Caki2 (cell line): ENCODE data around the gene SLC8A2. TPM values are rescaled to one million over a fixed set of nuclear protein-coding genes. Genes with fewer than 3 reads are reported as not detected.
"Not testable (repeated sequence)": the region's sequence is repeated elsewhere in the genome, so short reads cannot be mapped to it uniquely, and the experiment has no call there.

Source experiments
- DNase-seq: peaks from one replicate; pipeline ENCODE4 v3.0.0-alpha.2; 2015; ENCODE audit warnings: low read depth
- in situ Hi-C: cut with HindIII; loops from 2 replicates; pipeline ENCODE4 v1.10.0; 2016; ENCODE audit warnings: low sequenced_read_pairs, low pct_unique_long_range_greater_than_20kb, mixed read lengths
- total RNA-seq: library from RNA; depleted of rRNA; stranded (reverse); fragments of >200 nt; shearing (Covaris generic); gene quantifications from 2 replicates; pipeline ENCODE4 v1.2.3, GENCODE V29; 2014; ENCODE audit warnings: low replicate concordance

The SLC8A2 gene
- total RNA-seq, 1 experiment from 2014 or later = not detected

DNA sequence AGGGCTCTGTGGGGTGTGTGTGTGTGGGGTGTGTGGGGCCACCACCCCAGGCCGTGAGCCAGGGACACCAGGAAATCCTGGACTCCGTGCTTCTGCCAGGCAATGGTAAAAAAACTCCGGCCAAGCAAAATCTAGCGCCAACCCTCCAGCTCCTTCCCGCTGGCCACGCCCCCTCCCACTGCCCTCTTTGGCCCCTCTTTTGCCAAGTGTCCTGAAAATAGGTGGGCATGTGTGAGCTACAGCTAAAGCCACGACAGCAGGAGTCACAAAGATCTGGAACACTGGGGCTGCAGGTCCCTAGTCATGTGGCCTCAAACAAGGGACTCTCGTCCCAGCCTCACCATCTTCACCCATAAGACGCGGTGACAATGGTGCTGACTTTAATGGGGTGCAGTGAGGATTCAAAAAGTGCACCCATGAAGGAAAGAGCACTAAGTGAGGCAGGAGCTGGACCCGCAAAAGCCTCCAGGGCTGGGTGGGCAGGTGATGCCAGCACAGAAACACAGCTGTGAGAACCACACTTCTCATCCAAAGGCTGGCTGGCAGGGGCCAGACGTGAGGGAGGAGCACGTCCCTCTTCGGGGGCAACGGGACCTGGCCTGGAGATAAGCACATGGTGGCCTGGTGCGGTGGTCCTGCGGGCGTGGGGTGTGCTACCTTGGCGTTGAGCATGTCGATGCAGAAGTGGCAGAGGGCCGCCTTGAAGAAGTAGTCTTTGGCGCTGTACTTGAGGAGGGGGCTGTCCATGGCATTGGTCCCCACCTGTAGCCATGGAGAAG is 19.9 kb upstream of the SLC8A2 start:
- DNase-seq = no peak
- in situ Hi-C loops = no loop called here

DNA sequence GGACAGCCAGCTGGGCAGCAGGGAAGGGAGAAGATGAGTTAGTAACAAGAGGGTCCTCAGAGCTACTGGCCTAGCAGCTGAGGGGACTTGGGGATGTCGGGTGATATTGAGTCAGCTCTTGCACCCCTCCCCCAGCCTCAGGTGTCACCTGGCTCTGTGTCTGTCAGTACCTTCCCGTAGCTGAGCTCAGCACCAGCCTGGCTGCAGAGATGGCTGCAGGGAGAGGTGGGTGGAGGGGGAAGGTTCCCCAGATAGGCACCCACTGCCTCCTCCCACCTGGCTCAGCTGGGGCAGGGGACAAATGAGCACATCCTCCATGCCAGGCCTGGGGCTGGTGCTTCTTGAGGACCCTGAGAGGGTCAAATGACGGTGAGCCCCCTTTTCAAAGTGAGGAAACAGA is 19.2 kb upstream of the SLC8A2 start:
- no peak for DNase-seq
- in situ Hi-C loops = no loop called here

DNA sequence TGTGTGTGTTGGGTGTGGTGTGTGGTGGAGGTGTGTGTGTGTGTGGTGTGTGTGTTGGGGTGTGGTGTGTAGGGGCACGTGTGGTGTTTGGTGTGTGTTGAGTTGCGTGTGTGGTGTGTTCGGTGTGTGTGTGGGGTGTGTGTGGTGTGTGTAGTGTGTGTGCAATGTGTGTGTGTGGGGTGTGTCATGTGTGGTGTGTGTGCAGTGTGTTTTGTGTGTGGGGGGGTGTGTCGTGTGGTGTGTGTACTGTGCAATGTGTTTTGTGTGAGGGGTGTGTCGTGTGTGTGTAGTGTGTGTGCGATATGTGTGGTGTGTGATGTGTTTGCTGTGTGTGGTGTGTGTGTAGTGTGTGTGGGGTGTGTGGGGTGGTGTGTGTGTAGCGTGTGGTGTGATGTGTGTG is 18.3 kb upstream of the SLC8A2 start:
- in situ Hi-C loops = no loop called here
- no peak for DNase-seq

GRCh38 chr19:47489072-47489914 is 17.6 kb upstream of the SLC8A2 start:
- in situ Hi-C loops = no loop called here
- DNase-seq = no peak

DNA sequence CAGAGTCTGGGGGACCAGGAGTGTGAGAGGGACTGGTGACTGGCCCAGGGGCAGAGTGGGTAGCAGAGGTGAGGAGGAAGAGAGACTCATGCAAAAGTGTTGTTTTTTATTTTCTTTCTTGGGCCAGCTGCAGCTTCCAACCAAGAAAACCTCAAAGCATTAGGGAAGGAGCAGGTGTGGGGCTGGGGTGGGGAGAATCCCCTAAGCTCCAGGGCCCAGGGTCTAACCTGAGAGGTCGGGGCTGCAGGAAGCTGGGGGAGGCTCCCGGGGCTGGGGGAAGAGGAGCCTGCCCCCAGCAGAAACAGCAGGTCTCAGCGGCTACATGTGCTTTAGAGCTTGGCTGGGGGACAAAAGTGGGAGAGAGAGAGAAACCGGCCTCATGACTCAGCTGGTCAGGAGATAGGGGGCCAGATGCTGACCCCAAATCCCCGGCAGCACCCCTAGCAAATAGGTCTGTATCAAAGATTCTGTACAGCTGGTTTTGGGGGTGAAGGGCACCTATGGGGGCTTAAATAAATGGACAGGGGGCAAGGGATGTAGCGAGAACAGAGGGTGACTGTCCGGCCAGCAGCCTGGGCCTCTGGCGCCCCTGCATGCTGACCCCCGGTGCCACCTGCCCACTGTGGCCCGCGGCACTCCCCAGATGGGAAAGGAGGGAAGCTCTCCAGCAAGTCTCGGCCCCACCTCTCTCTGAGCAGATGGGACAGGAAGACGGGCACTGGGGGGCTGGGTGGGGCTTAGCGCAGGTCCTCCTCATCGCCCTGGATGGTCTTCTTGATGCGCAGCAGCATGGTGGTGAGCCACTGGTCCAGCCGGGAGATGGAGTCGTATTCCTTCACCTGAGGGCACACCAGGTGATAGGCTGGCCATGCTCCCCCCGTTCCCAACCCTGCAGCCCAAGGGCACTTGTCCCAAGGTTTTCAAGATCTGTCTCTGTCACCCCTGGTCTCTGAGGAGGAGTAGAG is 16.1 kb upstream of the SLC8A2 start:
- in situ Hi-C loops = no loop called here
- no peak for DNase-seq

DNA sequence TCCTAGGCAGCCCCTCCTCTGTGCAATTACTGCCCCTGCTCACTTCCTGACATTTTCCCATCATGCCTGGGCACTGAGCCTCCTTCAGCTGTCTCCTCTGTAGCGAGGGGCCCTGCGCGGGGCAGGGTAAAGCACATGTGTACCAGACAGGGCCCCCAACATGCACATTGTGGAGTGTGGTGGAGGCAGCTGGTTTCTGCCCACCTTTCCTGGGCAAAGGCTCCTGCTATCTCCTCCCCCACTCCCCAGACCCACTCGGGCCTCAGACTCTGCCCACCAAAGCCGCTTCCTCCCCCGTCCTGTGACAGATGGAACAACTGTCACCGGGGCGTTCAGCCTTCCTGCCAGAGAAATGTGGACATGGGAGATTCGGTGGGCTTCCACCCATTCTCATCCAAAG is 15.2 kb upstream of the SLC8A2 start:
- DNase-seq = no peak
- in situ Hi-C loops = no loop called here

DNA sequence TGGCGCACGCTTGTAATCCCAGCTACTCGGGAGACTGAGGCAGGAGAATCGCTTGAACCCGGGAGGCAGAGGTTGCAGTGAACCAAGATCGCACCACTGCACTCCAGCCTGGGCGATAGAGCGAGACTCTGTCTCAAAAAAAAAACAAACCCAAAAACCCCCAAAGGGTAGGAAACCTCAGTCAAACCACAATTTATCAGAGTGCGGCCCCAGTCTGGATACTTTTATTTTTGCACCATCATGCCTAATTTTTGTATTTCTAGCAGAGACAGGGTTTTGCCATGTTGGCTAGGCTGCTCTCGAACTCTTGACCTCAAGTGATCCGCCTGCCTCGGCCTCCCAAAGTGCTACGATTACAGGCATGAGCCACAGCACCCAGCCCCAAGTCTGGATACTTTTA is 14.5 kb upstream of the SLC8A2 start:
- in situ Hi-C loops = not testable (repeated sequence)

DNA sequence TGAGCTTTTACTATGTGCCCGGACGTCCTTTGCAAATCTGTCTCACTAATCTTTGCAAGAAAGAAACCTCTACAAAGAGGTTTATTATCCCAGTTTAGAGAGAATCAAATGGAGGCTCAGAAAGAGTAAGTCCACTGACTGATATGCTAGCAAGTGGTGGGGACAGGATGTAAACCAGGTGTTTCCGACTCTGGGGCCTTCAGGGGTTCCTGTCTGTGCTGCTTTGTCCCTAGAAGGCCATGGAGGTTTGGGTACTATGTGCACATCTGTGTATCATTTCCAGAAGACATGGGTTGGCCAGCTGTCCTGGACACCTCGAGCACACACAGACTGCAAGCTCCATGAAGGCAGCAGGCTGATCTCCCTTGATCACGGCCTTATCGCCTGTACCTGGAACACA is 13.5 kb upstream of the SLC8A2 start:
- in situ Hi-C loops = no loop called here

More for the DNA sequence above, 14.5 kb upstream of the SLC8A2 start:
- not testable (repeated sequence) for DNase-seq

GRCh38 chr19:47483800-47484690 is 12.4 kb upstream of the SLC8A2 start, which contains the start of gene KPTN:
TSS of gene KPTN (minus strand) at chr19:47484219. CDS start at chr19:47484160, 59 bp downstream.
- in situ Hi-C loops = no loop called here

More for the DNA sequence above, 13.5 kb upstream of the SLC8A2 start:
- no peak for DNase-seq

GRCh38 chr19:47483200-47483599 is 11.5 kb upstream of the SLC8A2 start:
- no peak for DNase-seq
- in situ Hi-C loops = no loop called here

More at GRCh38 chr19:47483800-47484690, 12.4 kb upstream of the SLC8A2 start, which contains the start of gene KPTN:
- DNase-seq = peak; percentile 85

DNA sequence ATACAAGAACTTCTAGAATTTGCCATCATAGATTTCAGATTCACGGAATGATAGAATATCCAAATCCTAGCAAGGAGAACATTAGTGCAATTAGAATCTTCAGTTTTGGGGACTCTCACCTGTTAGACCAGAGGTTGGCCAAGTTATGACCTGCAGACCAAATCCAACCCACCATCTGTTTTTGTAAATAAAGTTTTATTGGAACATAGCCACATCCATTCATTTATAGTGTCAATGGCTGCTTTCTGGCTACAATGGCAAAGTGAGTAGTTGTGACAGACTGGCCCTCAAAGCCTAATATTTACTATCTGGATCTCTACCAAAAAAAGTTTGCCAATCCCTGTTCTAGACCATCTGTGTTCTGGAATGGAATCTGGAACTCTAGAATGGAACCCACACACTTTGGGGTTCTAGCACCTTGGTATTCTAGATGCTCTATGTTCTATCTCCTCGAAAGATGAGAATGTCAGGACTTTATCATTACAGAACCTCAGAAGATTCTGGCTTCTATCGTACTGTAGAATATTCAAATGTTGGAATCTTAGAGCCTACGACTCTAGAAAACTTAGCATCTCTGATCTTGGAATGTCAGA is 9.9 kb upstream of the SLC8A2 start:
- in situ Hi-C loops = no loop called here
- DNase-seq = no peak

GRCh38 chr19:47480658-47481057 is 9.0 kb upstream of the SLC8A2 start:
- in situ Hi-C loops = no loop called here
- DNase-seq = no peak

- in situ Hi-C loops = no loop called here
- DNase-seq = no peak
These were observed 8.2 kb upstream of the SLC8A2 start for GRCh38 chr19:47479701-47480503.

- in situ Hi-C loops = no loop called here
- no peak for DNase-seq
These were observed 4.8 kb upstream of the SLC8A2 start for GRCh38 chr19:47476438-47476972.

- in situ Hi-C loops = no loop called here
- DNase-seq = no peak
These were observed 3.8 kb upstream of the SLC8A2 start for GRCh38 chr19:47475465-47475864.

DNA sequence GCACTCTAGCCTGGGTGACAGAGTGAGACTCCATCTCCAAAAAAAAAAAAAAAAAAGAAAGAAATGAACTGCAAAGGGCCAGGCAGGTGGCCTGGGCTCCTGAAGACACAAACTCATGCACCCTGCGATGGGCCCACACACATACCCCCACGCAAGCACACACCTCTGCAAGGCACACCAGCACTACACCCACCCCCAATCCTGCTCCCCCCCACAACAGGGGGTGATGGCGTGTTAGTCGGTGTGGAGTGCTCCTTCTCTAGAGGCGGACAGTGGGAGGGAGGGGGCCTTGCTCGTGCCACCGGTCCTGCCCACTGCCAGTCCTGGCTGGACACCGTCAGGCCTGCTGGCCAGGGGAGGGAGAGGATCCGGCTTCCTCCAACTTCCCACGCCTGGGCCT is 1.6 kb upstream of the SLC8A2 start:
- in situ Hi-C loops = no loop called here
- no peak for DNase-seq
